Measurements from ENCODE around the gene VAPA. TPM values are rescaled to one million over a fixed set of nuclear protein-coding genes. Genes with fewer than 3 reads are reported as not detected.

The VAPA gene
- total RNA-seq, 4 donors from 2014 or later = 182 to 244 (median 212) TPM

- no peaks in the 10 kb centered on the region for H3K9me3 ChIP-seq
- H3K36me3 ChIP-seq = no peaks in the 10 kb centered on the region
- 76% methylated on average over 4 of the region's 4 CpGs for WGBS
- H3K27me3 ChIP-seq = no peaks in the 10 kb centered on the region
- no peak for DNase-seq (ENCODE audit: low spot score in 2 of 2)
- H3K4me3 ChIP-seq = no peak overlapping the region
- no peak for TF ChIP-seq POLR2A (IDR thresholded peaks at IDR 0.05)
- H3K4me1 ChIP-seq = peaks cover 3% of the 10 kb centered on the region
- no peak overlapping the region for H3K27ac ChIP-seq
Observed at GRCh38 chr18:9973470-9973869, 59.7 kb downstream of the VAPA start.

GRCh38 chr18:9974279-9974915, 60.6 kb downstream of the VAPA start:
- no peaks in the 10 kb centered on the region for H3K27me3 ChIP-seq
- 85% methylated on average over 2 of the region's 2 CpGs for WGBS
- no peaks in the 10 kb centered on the region for H3K36me3 ChIP-seq
- no peak overlapping the region for H3K4me3 ChIP-seq
- DNase-seq (ENCODE audit: low spot score in 2 of 2) = no peak
- H3K27ac ChIP-seq = no peak overlapping the region
- peaks cover 3% of the 10 kb centered on the region for H3K4me1 ChIP-seq
- no peaks in the 10 kb centered on the region for H3K9me3 ChIP-seq
- TF ChIP-seq CTCF (IDR thresholded peaks at IDR 0.05) = no peak
- no peak for TF ChIP-seq POLR2AphosphoS5 (IDR thresholded peaks at IDR 0.05)

- Histone ChIP-seq H3K9me3 (no peaks in the 10 kb centered on the region), H3K4me3 (no peak overlapping the region), H3K36me3 (no peaks in the 10 kb centered on the region), H3K27me3 (no peaks in the 10 kb centered on the region), H3K27ac (no peak overlapping the region), H3K4me1 (no peaks in the 10 kb centered on the region)
- TF ChIP-seq POLR2A (IDR thresholded peaks at IDR 0.05) = no peak
- no peak for TF ChIP-seq CTCF (IDR thresholded peaks at IDR 0.05)
- TF ChIP-seq POLR2AphosphoS5 (IDR thresholded peaks at IDR 0.05) = no peak
- TF ChIP-seq EP300 (IDR thresholded peaks at IDR 0.05) = no peak
- no peak for DNase-seq (ENCODE audit: low spot score in 2 of 2)
Observed at GRCh38 chr18:9975658-9976057, 61.8 kb downstream of the VAPA start.

- Histone ChIP-seq H3K4me1 (no peaks in the 10 kb centered on the region), H3K9me3 (no peaks in the 10 kb centered on the region), H3K36me3 (no peaks in the 10 kb centered on the region), H3K27me3 (no peaks in the 10 kb centered on the region), H3K4me3 (no peak overlapping the region), H3K27ac (no peak overlapping the region)
- DNase-seq (ENCODE audit: low spot score in 2 of 2) = no peak
- 100% methylated on average over 2 of the region's 5 CpGs for WGBS
- TF ChIP-seq POLR2AphosphoS5 (IDR thresholded peaks at IDR 0.05) (no peak), EP300 (IDR thresholded peaks at IDR 0.05) (no peak), CTCF (IDR thresholded peaks at IDR 0.05) (no peak), POLR2A (IDR thresholded peaks at IDR 0.05) (no peak)
Observed at GRCh38 chr18:9982711-9983110, 68.9 kb downstream of the VAPA start.

- H3K27ac ChIP-seq = no peak overlapping the region
- H3K36me3 ChIP-seq = no peaks in the 10 kb centered on the region
- H3K4me1 ChIP-seq = no peaks in the 10 kb centered on the region
- H3K4me3 ChIP-seq = no peak overlapping the region
- DNase-seq (ENCODE audit: low spot score in 2 of 2) = no peak
- no peaks in the 10 kb centered on the region for H3K9me3 ChIP-seq
- no peaks in the 10 kb centered on the region for H3K27me3 ChIP-seq
- no peak for TF ChIP-seq CTCF (IDR thresholded peaks at IDR 0.05)
- TF ChIP-seq POLR2AphosphoS5 (IDR thresholded peaks at IDR 0.05) = no peak
- no peak for TF ChIP-seq POLR2A (IDR thresholded peaks at IDR 0.05)
- TF ChIP-seq EP300 (IDR thresholded peaks at IDR 0.05) = no peak
- 78% methylated on average over 5 of the region's 5 CpGs for WGBS
Observed at GRCh38 chr18:9984080-9984479, 70.3 kb downstream of the VAPA start.

- peaks cover 4% of the 10 kb centered on the region for H3K4me1 ChIP-seq
- WGBS = 98% methylated on average over 4 of the region's 4 CpGs
- no peak overlapping the region for H3K27ac ChIP-seq
- H3K27me3 ChIP-seq = no peaks in the 10 kb centered on the region
- H3K36me3 ChIP-seq = no peaks in the 10 kb centered on the region
- no peak for DNase-seq (ENCODE audit: low spot score in 2 of 2)
- no peaks in the 10 kb centered on the region for H3K9me3 ChIP-seq
- H3K4me3 ChIP-seq = no peak overlapping the region
- TF ChIP-seq POLR2AphosphoS5 (IDR thresholded peaks at IDR 0.05) = no peak
- no peak for TF ChIP-seq CTCF (IDR thresholded peaks at IDR 0.05)
- TF ChIP-seq POLR2A (IDR thresholded peaks at IDR 0.05) = no peak
- no peak for TF ChIP-seq EP300 (IDR thresholded peaks at IDR 0.05)
Observed at GRCh38 chr18:9985641-9986040, 71.8 kb downstream of the VAPA start.

Measured in suprapubic skin (tissue), 4 donors.